GM18511 (cell line): ENCODE data around the gene DHX58.

Experiments
- ATAC-seq: cut with Tn5 transposase; IDR thresholded peaks from one replicate; pipeline ENCODE4 v1.9.1; 2021; ENCODE audit warnings: mild to moderate bottlenecking, moderate library complexity; ENCODE audit not compliant: unreplicated experiment

DHX58 gene

GRCh38 chr17:42111265-42111636 lies 1.3 kb downstream of the DHX58 start:
- ATAC-seq = no peak

DNA sequence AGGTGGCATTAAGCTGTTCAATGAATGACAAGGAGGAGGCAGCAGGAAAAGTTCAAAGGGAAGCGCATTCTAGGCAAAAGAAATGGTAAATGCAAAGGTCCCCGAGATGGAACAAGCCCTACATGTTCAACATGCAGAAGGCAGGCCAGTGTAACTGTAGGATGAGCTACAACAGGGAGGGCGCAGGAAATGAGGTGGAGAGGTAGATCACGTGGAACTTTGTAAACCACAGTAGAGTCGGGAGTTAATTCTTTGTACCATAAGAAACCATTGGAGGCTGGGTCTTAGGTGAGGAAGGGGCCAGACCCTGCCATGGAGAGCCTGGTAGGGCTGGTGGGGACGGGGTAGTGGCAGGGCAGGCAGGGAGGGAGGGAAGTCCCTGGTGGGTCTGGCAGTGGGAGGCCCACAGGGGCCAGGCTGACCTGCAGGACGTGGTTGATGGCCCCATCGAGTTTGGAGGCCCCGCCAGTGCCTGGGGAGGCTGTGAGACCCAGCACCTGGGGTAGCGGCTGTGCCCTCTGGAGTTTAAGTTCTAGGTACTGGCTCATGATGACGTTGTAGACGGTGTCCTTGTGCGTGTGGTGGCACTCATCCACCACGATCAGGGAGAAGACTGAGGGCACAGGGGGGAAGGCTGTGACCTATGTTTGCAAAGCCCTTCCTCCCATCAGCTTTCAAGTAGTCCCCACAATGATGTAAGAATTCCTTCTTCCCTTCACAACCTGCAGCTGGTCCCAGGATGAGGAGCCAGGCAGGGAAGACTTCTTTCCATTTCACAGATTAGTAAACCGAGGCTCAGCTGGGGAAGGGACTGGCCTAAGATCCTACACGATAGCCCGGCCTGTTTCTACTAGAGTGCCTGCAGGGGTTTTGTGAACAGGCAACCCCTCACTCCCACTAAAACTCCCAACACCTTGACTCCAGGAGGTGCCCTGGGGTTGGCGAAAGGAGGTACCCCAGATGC lies 1.9 kb downstream of the DHX58 start:
- ATAC-seq = no peak

DNA sequence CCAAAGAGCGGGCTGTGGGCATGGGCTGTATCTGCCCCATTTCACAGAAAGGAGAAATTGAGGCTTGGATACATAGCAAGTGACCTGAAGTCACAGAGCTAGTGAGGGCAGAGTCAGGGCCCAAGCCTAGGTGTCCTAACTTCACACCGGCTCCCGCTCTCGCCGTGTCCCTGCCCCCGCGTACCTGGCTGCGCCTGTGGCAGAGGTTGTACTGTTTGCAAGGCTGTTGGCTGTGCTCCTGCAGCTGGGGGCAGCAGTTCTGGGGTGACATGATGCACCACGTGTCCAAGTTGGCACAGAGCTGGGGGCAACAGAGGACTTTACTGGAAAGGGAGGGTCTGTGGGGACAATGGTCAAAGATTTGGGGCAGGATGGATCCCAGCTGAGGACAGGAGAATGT lies 3.4 kb downstream of the DHX58 start:
- no peak for ATAC-seq

- ATAC-seq = peak; percentile 43
These were observed 4.6 kb downstream of the DHX58 start for GRCh38 chr17:42107597-42108576.

GRCh38 chr17:42107124-42107523 lies 5.4 kb downstream of the DHX58 start:
- ATAC-seq = no peak

DNA sequence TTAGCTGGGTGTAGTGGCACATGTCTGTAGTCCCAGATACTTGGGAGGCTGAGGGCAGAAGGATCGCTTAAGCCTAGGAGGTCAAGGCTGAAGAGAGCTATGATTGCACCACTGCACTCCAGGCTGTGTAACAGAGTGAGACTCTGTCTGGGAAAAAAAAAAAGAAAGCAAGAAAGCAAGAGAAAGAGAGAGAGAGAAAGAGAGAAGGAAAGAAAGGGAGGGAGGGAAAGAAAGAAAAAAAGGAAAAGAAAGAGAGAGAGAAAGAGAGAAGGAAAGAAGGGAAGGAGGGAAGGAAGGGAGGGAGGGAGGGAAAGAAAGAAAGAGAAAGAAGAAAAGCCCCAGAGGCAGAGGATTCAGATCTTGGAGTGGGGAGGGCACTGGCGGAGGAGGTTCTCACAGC lies 6.5 kb downstream of the DHX58 start:
- no peak for ATAC-seq

- no peak for ATAC-seq
These were observed 8.2 kb downstream of the DHX58 start for GRCh38 chr17:42104264-42104663.

GRCh38 chr17:42103221-42103954 lies 9.1 kb downstream of the DHX58 start:
- no peak for ATAC-seq

- no peak for ATAC-seq
These were observed 10.8 kb downstream of the DHX58 start for GRCh38 chr17:42101513-42102292.

GRCh38 chr17:42098730-42099399 lies 13.6 kb downstream of the DHX58 start:
- ATAC-seq = no peak

- ATAC-seq = no peak
These were observed 14.6 kb downstream of the DHX58 start, which contains the start of gene ZNF385C for GRCh38 chr17:42097691-42098631. TSS of gene ZNF385C (minus strand) at chr17:42098473. CDS start at chr17:42063056, 35,417 bp downstream.

GRCh38 chr17:42096360-42097111 lies 16.0 kb downstream of the DHX58 start:
- no peak for ATAC-seq

DNA sequence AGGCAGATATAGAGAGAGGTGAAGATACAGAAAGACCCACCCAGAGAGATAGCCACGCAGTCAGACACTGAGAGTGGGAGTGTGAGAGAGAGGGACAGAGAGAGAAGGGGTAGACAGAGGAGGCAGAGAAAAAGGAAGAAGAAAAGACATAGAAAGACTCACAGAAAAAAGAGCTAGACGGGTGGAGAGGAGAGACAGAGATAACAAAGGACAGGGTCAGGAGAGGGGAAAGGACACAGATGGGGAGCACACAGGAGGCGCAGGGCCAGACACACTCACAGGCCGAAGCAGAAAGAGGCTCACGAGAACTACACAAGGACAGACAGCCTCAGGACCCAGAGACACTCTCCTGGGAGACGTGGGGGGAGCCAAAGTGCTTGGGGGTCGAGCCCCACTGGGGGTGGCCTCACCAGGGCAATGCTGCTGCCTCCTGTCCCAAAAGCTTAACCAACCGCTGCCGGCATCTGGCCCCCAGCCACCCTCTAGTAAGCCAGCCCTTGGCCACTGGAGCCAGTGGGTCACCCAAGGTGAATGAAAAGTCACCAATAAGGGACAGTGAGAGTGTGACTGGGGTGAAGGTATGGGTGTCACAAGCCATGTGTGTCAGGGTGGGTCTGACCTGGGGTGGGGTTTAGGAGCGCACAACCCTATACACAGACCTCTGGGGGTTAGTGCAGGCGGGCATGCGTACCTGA lies 18.0 kb downstream of the DHX58 start:
- ATAC-seq = no peak

DNA sequence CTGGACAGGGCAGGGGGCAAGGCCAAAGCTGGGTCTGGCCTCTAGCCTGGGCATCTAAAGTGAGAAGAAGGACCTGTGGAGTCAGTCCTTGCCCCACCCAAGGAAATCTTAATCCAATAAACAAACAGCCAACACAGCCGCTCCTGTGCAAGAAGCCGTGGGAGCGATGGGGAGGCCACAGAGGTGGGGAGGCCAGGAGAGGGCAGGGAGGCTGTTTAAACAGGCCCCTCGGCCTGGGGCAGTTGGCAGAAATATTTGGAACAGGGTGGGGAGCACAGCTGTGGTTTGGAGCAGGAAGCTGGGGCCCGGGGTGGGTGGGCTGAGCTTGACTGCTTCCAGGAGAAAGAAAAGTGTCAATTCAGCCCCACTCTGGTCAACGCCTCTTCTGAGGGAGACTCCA lies 19.6 kb downstream of the DHX58 start:
- no peak for ATAC-seq

DNA sequence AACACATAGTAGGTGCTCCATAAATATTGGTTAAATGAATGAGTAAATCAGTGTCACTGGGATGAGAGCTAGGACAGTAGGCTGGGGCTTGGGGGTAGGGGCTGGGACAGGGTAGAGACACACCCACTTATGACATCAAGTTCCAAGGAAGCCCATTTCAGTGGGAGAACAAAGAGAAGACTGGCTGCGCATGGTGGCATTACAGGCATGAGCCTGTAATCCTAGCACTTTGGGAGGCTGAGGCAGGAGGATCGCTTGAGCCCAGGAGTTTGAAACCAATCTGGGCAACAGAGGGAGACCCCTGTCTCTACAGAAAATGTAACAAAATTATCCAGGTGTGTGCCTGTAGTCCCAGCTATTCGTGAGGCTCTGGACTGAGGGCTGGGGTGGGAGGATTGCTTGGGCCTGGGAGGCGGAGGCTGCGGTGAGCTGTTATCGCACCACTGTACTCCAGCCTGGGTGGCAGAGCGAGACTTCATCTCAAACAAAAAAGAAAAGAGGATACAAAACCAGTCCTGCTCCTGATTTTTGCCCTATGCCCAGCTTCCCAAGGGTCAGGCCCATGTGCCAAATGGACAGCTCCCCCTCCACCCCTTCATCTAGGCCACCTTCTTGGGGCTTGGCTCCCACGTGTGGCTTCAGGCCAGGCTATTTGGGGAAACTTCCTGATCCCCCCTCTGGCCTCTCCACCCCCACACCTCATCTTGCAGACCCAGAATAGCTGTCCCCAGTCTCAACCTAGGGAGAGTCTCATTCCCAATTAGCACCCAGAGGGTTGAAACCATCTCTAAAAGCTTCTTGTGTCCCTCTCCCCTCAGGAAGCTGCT lies 21.3 kb downstream of the DHX58 start:
- no peak for ATAC-seq

- ATAC-seq = no peak
These were observed 23.8 kb downstream of the DHX58 start for GRCh38 chr17:42088736-42089135.
